Kidney (tissue), 14 donors: ENCODE data around the gene POR. TPM values are rescaled to one million over a fixed set of nuclear protein-coding genes. Genes with fewer than 3 reads are reported as not detected.

ENCODE experiments used
- DNase-seq, 5 donors: peaks; one replicate each; pipeline ENCODE4 v3.0.0-alpha.2; 2013 to 2020
- FAIRE-seq: peaks from 2 replicates; lab custom pipeline; 2012; peaks lifted over from hg19 to GRCh38; lab: Jason Lieb, UNC
- H3K27ac ChIP-seq, 2 donors: one replicate each; pipeline ENCODE4 v1.7.0; 2013; ENCODE audit warnings: low read depth in 2 of 2, low read length in 2 of 2, inconsistent platforms in 1 of 2
- H3K27me3 ChIP-seq: one replicate; pipeline ENCODE4 v1.7.1; 2013; ENCODE audit warnings: low read length, inconsistent platforms; ENCODE audit not compliant: control insufficient read depth, insufficient read depth
- H3K36me3 ChIP-seq, 3 donors: one replicate each; pipeline versions ENCODE4 v1.7.0 to v1.7.1; 2013; ENCODE audit warnings: low read length in 3 of 3, control low read depth in 1 of 3, inconsistent platforms in 1 of 3; ENCODE audit not compliant: insufficient read depth in 3 of 3, control insufficient read depth in 2 of 3
- H3K4me1 ChIP-seq, 3 donors: one replicate each; pipeline versions ENCODE4 v1.7.0 to v1.7.1; 2013; ENCODE audit warnings: low read length in 3 of 3, inconsistent platforms in 1 of 3, low read depth in 1 of 3; ENCODE audit not compliant: control insufficient read depth in 2 of 3, insufficient read depth in 2 of 3
- H3K4me3 ChIP-seq, 3 donors: one replicate each; pipeline versions ENCODE4 v1.7.0 to v1.8.1; 2013; ENCODE audit warnings: low read length in 3 of 3, control low read depth in 1 of 3, inconsistent platforms in 1 of 3
- H3K9ac ChIP-seq, 3 donors: one replicate each; pipeline versions ENCODE4 v1.7.0 to v1.7.1; 2013; ENCODE audit warnings: low read length in 3 of 3, control low read depth in 1 of 3, inconsistent platforms in 1 of 3
- H3K9me3 ChIP-seq, 3 donors: one replicate each; pipeline versions ENCODE4 v1.7.0 to v1.7.1; 2013; ENCODE audit warnings: low read length in 3 of 3, control low read depth in 1 of 3, inconsistent platforms in 1 of 3; ENCODE audit not compliant: control insufficient read depth in 2 of 3, insufficient read depth in 1 of 3
- CTCF ChIP-seq: IDR thresholded peaks from 3 replicates; pipeline ENCODE4 v1.5.1; 2012; ENCODE audit warnings: mild to moderate bottlenecking, moderate library complexity, borderline replicate concordance; ENCODE audit not compliant: insufficient read depth; ENCODE audit errors: extremely low read depth
- intact Hi-C: fragments of 100-400 bp; cut with DNase I; formaldehyde crosslinking; loops from one replicate; pipeline ENCODE4 v1.11.1; 2022
- polyA plus RNA-seq: library from polyadenylated mRNA; stranded (reverse); fragments of 350-450 nt; fragmentation: Illumina TruSeq; extraction: RNeasy Lipid Tissue Mini Kit (QIAGEN cat#74804); gene quantifications from one replicate; pipeline ENCODE4 v1.2.3, GENCODE V29; 2014; ENCODE audit warnings: low read depth, low replicate concordance; ENCODE audit not compliant: insufficient read depth
- total RNA-seq: library from RNA; stranded (reverse); fragmentation: NEBNext Ultra II Directional; extraction: Animal tissue kit (Norgen Biotek cat#: 25700); gene quantifications from one replicate; pipeline ENCODE4 v1.2.1, GENCODE V29; 2021
- donor health status: control.
- donor health status: control.
- donor health status: control.
- donor health status: control.
- donor health status: control.
- donor health status: DM: yes; HTN: yes; CAD: no.
- donor health status: Normal renal cell carcinoma (clear cell type).

POR gene
- total and polyA plus RNA-seq, 2 donors from 2014 or later = 122 to 130 TPM

DNA sequence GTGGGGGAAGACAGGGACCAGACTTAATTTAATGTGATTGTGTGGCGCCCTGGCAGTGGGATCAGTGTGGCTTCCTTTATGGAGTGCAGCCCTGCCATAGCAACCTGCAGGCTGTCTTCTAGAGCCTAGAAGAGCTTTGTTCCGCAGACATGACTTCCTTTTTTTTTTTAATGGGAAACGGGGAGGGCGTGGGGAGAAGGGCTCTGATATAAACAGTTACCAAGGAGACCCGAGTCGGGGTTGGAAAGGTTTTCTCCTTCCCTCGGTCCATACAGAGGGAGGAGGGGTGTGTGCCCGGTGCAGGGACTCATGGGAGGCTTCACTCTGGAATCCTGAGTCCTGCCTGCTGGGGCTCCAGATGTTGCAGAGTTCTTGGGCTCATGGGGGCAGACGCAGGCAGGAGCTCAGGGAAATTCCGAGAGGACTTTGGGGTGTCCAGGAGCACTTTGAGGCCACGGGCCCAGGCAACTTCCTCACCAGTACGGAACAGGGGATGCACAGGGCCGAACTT lies 52.6 kb downstream of the POR start:
- Histone ChIP-seq H3K9ac (peak overlapping the region in 1 of 3 donors; percentile 40), H3K9me3 (no peaks in the 10 kb centered on the region), H3K4me1 (peaks cover 0 to 51% (median 45%) of the 10 kb centered on the region in 3 donors), H3K36me3 (no peaks in the 10 kb centered on the region), H3K4me3 (no peak overlapping the region), H3K27me3 (no peaks in the 10 kb centered on the region), H3K27ac (peak overlapping the region; percentile 71 to 89)
- no peak for TF ChIP-seq CTCF
- FAIRE-seq = no peak
- peak in 4 of 5 donors; percentile 75 to 95 (median 84) for DNase-seq
- intact Hi-C loops = no loop called here

DNA sequence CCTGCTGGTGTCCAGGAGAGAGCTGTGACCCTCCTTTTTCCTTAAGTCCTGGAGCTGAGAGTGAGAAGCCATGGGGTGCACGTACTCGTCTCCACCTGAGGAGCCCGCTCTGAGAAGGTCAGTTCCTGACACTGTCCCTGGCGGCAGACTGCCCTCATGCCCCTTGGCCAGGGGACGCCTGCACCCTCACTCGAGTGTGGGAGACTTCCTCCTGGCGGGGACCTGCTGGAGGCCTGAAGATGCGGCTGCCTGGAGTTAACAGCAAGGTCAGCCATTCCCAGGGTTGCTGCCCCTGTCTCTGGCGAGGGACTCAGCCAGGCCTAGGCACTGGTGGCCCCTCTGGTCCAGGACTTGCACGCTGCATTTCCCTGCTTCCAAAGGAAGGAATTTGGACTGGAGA lies 53.1 kb downstream of the POR start:
- Histone ChIP-seq H3K4me1 (peaks cover 0 to 46% (median 42%) of the 10 kb centered on the region in 3 donors), H3K4me3 (no peak overlapping the region), H3K27me3 (no peaks in the 10 kb centered on the region), H3K27ac (peak overlapping the region; percentile 71 to 89), H3K36me3 (no peaks in the 10 kb centered on the region), H3K9me3 (no peaks in the 10 kb centered on the region), H3K9ac (no peak overlapping the region)
- DNase-seq (no peak), FAIRE-seq (no peak)
- no peak for TF ChIP-seq CTCF
- intact Hi-C loops = no loop called here

GRCh38 chr7:75968561-75969001 lies 53.6 kb downstream of the POR start:
- no peak for FAIRE-seq
- intact Hi-C loops = no loop called here
- H3K9ac ChIP-seq = no peak overlapping the region

More at GRCh38 chr7:75968561-75969001, 53.6 kb downstream of the POR start:
- H3K9me3 ChIP-seq = no peaks in the 10 kb centered on the region
- no peak for TF ChIP-seq CTCF
- peaks cover 0 to 42% (median 38%) of the 10 kb centered on the region in 3 donors for H3K4me1 ChIP-seq
- H3K36me3 ChIP-seq = peaks cover 0 to 3% (median 0%) of the 10 kb centered on the region in 3 donors
- DNase-seq = no peak
- no peak overlapping the region for H3K4me3 ChIP-seq
- H3K27ac ChIP-seq = peak overlapping the region; percentile 76 to 89
- no peaks in the 10 kb centered on the region for H3K27me3 ChIP-seq
